GM12892 (cell line): ENCODE measurements around the gene XPR1.
"Not testable (repeated sequence)": the region's sequence is repeated elsewhere in the genome, so short reads cannot be mapped to it uniquely, and the experiment has no call there.

ENCODE experiments used
- DNase-seq: peaks from one replicate; pipeline ENCODE4 v3.0.0; 2011; ENCODE audit not compliant: insufficient read length
- FAIRE-seq: peaks from 2 replicates; lab custom pipeline; 2011; peaks lifted over from hg19 to GRCh38; lab: Jason Lieb, UNC
- POLR2A ChIP-seq: IDR thresholded peaks from 2 replicates; pipeline ENCODE4 v1.6.1; 2011; ENCODE audit warnings: low read depth, low read length, control low read depth
- POLR2AphosphoS5 ChIP-seq: IDR thresholded peaks from 2 replicates; pipeline ENCODE4 v1.6.1; 2011; ENCODE audit warnings: low read depth, low read length, control low read depth
- TAF1 ChIP-seq: IDR thresholded peaks from 2 replicates; pipeline ENCODE4 v1.6.1; 2011; ENCODE audit warnings: low read depth, mild to moderate bottlenecking, control low read depth, low read length, borderline replicate concordance

Gene XPR1

DNA sequence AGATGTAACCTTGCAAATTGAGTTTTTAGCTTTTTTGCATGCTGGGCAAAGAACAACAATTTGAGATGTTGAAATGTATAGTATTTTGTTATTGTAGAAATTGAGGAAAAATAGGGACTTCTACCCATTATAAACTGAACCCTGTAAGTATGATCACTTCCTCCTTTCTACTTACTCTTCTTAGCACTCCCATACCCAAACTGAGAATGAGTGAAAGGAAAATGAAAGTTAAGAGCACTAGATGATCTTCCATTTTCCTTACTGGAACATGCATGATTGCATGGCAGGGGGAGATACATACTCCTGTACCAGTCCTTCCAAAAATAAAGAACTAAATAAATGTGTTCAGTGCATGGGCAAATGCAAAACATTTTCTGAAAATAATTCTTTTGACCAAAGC lies 173.5 kb downstream of the XPR1 start:
- FAIRE-seq, result peak; percentile 17
- TF ChIP-seq TAF1, result no peak
- TF ChIP-seq POLR2A, result no peak
- TF ChIP-seq POLR2AphosphoS5, result no peak
- DNase-seq, result no peak

DNA sequence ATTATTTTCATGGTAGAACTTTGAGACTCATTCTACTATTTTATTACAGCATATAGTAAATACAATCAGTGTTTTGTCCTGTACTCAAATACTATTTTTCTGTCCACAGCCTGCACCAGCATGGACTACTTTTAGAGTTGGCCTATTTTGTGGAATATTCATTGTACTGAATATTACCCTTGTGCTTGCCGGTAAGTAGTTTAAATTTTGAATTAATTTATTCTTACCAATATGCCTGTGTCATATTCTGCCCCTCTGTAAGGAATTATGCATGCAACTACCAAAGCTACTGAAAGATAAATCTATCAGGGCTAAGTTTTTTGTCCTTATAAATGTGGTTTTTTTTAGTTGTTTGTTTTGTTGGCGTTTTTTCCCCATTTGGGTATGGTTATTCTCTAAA lies 179.5 kb downstream of the XPR1 start:
- TF ChIP-seq POLR2A (no peak), TAF1 (no peak), POLR2AphosphoS5 (no peak)
- DNase-seq (no peak), FAIRE-seq (no peak)

DNA sequence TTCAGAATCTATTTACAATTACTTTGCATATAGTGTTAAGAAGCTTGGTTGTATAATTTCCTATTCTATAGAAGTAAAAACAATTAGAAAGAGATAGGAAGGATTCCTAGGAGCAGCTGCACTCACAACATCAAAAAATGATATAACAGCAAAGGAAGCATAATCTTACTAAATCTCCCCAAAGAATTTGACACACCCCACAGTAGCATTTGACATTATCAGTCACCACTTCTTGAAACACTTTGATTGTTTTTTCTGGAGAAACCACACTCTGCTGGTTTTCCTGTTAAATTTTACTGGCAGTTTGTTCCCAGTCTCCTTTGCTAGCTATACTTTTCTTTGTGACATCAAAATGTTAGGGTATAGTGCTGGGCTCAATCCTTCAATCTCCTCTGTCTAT lies 180.1 kb downstream of the XPR1 start:
- DNase-seq (no peak), FAIRE-seq (no peak)
- TF ChIP-seq TAF1 (no peak), POLR2A (no peak), POLR2AphosphoS5 (no peak)

DNA sequence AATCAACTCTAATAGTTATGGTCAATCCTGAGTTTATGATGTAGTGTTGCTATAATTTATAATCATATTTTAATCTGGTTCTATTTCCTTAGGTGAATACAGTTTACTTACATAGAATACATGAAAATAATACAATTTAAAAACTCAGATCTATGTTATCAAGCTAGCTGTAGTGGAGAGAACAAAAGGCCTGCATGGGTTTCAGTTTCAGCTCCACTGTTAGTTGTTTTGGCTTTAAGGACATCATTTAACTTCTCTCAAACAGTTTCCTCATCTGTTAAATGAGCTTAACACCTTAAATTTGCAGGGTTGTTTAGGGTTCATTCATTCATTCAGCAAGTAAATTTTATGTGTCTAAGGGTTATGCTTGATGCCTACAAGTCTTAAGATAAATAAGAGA lies 182.4 kb downstream of the XPR1 start:
- TF ChIP-seq POLR2AphosphoS5 (no peak), POLR2A (no peak), TAF1 (no peak)
- DNase-seq (no peak), FAIRE-seq (no peak)

DNA sequence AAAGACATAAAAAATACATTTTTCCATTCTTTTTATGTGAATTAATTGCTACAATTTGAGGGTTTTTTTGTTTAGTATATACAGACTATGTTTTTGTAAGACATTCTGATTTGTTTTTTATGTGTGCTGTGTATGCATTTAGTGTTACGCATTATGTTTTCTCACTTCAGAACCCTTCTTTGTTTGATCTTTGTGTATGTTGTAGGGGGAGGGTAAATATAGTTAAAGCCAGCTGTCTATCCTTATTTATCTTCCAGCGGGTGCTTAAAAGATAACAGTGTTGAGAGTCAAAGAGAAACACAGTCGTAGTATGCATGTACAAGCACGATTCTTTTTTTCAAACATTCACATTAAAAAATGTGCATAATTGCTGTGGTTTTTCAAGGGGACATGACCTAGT lies 183.4 kb downstream of the XPR1 start:
- FAIRE-seq, result no peak
- TF ChIP-seq POLR2A (no peak), POLR2AphosphoS5 (no peak), TAF1 (no peak)
- DNase-seq, result no peak

DNA sequence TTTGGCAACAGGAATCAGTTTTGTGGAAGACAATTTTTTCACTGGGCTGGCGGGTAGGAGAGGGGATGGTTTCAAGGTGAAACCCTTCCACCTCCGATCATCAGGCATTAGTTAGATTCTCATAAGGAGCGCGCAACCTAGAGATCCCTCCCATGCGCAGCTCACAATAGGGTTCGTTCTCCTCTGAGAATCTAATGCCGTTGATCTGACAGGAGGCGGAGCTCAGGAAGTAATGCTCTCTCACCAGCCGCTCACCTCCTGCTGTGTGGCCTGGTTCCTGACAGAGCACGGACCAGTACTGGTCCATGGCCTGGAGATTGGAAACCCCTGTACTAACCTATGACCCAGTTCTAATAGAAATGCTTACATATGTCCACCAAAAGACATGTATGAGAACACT lies 184.3 kb downstream of the XPR1 start:
- no peak for TF ChIP-seq TAF1
- no peak for TF ChIP-seq POLR2AphosphoS5
- TF ChIP-seq POLR2A, result no peak
- no peak for DNase-seq
- no peak for FAIRE-seq

DNA sequence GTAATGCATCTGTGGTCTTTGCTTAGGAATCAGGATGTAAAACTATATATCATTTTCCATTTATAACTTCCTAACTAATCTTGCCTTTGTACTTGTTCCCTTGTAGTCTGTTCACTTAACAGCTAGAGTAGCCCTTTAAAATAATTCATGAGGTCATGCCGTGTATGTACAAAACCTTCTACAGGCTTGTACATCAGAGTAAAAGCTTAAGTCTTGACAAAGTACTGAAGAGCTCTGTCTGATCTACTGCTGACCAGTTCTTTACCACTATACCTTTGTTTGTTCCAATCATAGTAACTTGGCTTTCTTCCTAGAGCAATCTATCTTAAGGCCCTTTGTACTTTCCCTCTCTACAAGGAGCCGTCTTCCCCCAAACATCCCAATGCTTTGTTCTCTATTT lies 190.1 kb downstream of the XPR1 start:
- FAIRE-seq (no peak), DNase-seq (no peak)
- TF ChIP-seq POLR2AphosphoS5, result no peak
- TF ChIP-seq POLR2A, result no peak

DNA sequence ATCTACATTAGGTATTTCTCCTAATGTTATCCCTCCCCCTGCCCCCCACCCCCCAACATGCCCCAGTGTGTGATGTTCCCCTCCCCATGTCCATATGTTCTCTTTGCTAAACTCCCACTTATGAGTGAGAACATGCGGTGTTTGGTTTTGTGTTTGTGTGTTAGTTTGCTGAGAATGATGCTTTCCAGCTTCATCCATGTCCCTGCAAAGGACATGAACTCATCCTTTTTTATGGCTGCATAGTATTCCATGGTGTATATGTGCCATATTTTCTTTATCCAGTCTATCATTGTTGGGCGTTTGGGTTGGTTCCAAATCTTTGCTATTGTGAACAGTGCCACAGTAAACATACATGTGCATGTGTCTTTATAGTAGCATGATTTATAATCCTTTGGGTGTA lies 199.7 kb downstream of the XPR1 start:
- FAIRE-seq, DNase-seq: not testable (repeated sequence)

DNA sequence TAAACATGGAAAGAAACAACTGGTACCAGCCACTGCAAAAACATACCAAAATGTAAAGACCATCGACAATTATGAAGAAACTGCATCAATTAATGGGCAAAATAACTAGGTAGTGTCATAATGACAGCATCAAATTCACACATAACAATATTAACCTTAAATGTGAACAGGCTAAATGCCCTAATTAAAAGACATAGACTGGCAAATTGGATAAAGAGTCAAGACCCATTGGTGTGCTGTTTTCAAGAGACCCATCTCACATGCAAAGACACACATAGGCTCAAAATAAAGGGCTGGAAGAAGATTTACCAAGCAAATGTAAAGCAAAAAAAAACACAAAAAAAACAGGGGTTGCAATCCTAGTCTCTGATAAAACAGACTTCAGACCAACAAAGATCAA lies 201.4 kb downstream of the XPR1 start:
- DNase-seq, FAIRE-seq: not testable (repeated sequence)

DNA sequence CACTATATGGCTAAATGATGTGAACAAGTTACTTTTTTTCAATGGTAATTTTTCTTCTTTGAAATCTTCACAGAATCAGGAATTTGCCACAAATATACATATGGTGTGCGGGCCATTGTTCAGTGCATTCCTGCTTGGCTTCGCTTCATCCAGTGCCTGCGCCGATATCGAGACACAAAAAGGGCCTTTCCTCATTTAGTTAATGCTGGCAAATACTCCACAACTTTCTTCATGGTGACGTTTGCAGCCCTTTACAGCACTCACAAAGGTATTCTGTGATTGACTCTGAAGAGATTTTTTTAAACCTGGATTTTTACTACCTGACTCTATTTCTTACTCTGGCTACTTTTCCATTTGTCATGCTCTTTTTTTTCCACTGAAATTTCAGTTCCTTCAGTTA lies 204.6 kb downstream of the XPR1 start:
- DNase-seq (no peak), FAIRE-seq (no peak)
- TF ChIP-seq POLR2AphosphoS5 (no peak), TAF1 (no peak), POLR2A (no peak)

DNA sequence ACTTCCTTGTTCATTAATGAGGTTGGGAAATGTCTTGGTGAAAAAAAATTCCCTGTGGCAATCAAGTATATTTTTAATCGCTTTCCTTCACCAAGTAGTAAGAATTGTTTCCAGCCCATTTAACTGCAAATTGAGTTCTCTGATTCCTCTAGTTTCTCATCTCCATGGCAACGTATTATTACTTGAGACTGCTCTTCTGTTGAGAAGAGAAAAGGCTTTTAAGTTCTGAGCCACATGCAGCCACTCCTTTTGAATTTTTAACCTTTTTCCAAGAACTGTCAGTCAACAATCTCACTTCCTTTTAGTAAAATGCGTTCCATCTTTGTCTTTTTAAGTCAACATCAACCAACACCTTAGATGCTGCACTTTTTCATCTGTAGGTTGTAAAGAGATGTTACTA lies 205.2 kb downstream of the XPR1 start:
- no peak for DNase-seq
- no peak for FAIRE-seq
- TF ChIP-seq POLR2AphosphoS5, result no peak
- TF ChIP-seq POLR2A, result no peak

DNA sequence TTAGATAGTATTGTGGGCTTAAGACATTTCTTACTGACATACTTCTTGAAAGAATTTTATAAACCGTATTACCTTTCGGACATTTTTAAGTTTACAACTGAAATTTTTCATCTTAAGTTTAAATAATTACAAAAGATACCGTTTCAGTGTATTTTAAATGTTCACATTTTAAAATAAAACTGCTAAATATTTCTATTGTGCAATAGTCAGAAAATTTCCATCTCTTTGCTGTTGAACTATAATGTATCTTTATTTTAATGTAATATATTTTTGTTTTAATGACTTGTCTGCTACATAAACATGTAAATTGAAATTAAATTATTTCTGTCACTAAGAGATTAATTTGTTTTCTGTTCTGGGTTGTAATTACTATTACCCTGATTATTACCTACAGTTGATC lies 206.7 kb downstream of the XPR1 start:
- TF ChIP-seq POLR2A (no peak), POLR2AphosphoS5 (no peak), TAF1 (no peak)
- DNase-seq, result no peak
- no peak for FAIRE-seq

DNA sequence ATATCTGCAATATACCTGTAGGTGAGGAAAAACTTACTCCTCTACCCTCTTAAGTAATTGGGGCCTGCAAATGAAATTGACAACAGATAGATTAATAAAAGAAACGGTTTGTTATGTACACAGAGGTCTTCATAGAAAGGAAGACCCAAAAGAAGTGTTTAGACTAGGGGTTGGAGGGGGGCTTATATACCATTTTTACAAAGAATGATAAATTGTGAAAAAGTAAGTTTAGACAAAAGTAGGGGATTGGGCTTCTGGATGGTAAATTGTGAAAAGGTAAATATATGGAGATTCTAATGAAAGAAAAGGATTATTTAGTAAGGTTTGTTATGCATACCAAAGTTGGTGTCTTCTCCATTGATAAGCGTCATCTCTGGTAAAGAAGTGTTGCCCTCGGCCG lies 207.7 kb downstream of the XPR1 start:
- DNase-seq (no peak), FAIRE-seq (no peak)
- TF ChIP-seq POLR2AphosphoS5 (no peak), POLR2A (no peak), TAF1 (no peak)
